Measurements from ENCODE around the gene COL24A1. TPM values are rescaled to one million over a fixed set of nuclear protein-coding genes. Genes with fewer than 3 reads are reported as not detected.

COL24A1 gene
- total and polyA plus RNA-seq, 2 of the 8 experiments (the other 6 are each of a cell fraction or from before 2014, with no cell fraction given), result 0.23 to 1.1 TPM

DNA sequence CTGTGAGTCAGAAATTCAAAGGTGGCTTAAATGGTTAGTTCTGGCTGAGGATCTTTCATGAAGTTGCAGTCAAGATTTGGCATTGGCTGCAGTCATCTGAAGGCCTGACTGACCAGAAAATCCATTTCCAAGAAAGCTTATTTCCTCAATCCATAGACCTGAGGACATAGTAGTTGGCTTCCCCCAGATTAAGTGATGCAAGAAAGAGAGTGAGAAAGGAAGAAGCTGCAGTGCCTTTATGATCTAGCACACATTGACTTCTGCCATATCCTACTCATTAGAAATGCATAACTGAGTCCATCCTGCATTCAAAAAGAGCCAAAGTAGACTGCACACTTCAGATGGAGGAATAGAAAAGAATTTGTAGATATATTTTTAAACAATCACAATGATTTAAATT, 222.6 kb downstream of the COL24A1 start:
- POLR2A ChIA-PET (ENCODE audit: partially characterized antibody), result no interaction called here

More for the DNA sequence above, 222.6 kb downstream of the COL24A1 start:
- Histone ChIP-seq H2AK5ac (ENCODE audit: low read depth, low read length) (no peak overlapping the region), H2AFZ (ENCODE audit: low read length) (no peak overlapping the region), H3K4me3 (ENCODE audit: extremely low read depth in 1 of 4, insufficient read depth in 2 of 4, low read depth in 3 of 4, low read length in 4 of 4) (no peak overlapping the region), H4K91ac (replicated peaks; ENCODE audit: insufficient read length, low read length) (no peak overlapping the region), H2BK15ac (ENCODE audit: low read length) (no peak overlapping the region), H2BK20ac (ENCODE audit: low read length) (no peak overlapping the region), H4K5ac (ENCODE audit: insufficient read length, low read depth, low read length) (no peak overlapping the region), H3K9me3 (ENCODE audit: insufficient read depth in 2 of 2, low read depth in 1 of 2, low read length in 1 of 2) (no peaks in the 10 kb centered on the region), H3K23me2 (ENCODE audit: low read depth, low read length) (no peaks in the 10 kb centered on the region), H3K27ac (ENCODE audit: low read depth, low read length) (no peak overlapping the region), H3K4me1 (replicated peaks in 1 of 4; ENCODE audit: control insufficient read depth in 3 of 4, insufficient read depth in 4 of 4, low read length in 3 of 4) (no peaks in the 10 kb centered on the region), H2BK120ac (replicated peaks; ENCODE audit: low read depth, low read length) (no peak overlapping the region), H3K79me2 (ENCODE audit: control insufficient read depth in 1 of 2, insufficient read depth in 2 of 2, low read length in 2 of 2) (no peaks in the 10 kb centered on the region), H3K56ac (replicated peaks; ENCODE audit: insufficient read length, low read depth, low read length) (no peak overlapping the region), H3K79me1 (ENCODE audit: low read depth, low read length) (no peaks in the 10 kb centered on the region), H3K18ac (ENCODE audit: extremely low read depth, low read length) (no peak overlapping the region), H3K36me3 (ENCODE audit: control insufficient read depth in 2 of 4, insufficient read depth in 4 of 4, low read length in 3 of 4) (no peaks in the 10 kb centered on the region), H3K23ac (ENCODE audit: insufficient read length) (no peak overlapping the region), H3K27me3 (replicated peaks in 1 of 4; ENCODE audit: control insufficient read depth in 3 of 4, extremely low read depth in 1 of 4, insufficient read depth in 3 of 4, low read length in 3 of 4) (no peaks in the 10 kb centered on the region), H2BK12ac (ENCODE audit: low read depth, low read length) (no peak overlapping the region), H2BK5ac (ENCODE audit: low read depth, low read length) (no peak overlapping the region), H4K20me1 (replicated peaks in 1 of 2; ENCODE audit: control insufficient read depth in 1 of 2, insufficient read depth in 2 of 2, low read length in 2 of 2) (no peaks in the 10 kb centered on the region), H3K9ac (replicated peaks in 1 of 4; ENCODE audit: extremely low read depth in 1 of 4, low read depth in 3 of 4, low read length in 3 of 4) (no peak overlapping the region), H3K14ac (ENCODE audit: insufficient read length) (no peak overlapping the region), H4K8ac (ENCODE audit: extremely low read depth, insufficient read depth, low read length) (no peak overlapping the region), H3K4me2 (ENCODE audit: insufficient read depth in 1 of 2, low read depth in 2 of 2, low read length in 2 of 2) (no peak overlapping the region), H3K4ac (replicated peaks; ENCODE audit: insufficient read length, low read depth, low read length) (no peak overlapping the region)
- CTCF ChIA-PET (ENCODE audit: partially characterized antibody), result no interaction called here
- FAIRE-seq (no peak), DNase-seq (ENCODE audit: low read depth in 1 of 2, low spot score in 2 of 2) (no peak)
- no peak for TF ChIP-seq CHD1 (IDR thresholded peaks at IDR 0.05; ENCODE audit: low read depth, low read length)
- TF ChIP-seq, protein P1, sequence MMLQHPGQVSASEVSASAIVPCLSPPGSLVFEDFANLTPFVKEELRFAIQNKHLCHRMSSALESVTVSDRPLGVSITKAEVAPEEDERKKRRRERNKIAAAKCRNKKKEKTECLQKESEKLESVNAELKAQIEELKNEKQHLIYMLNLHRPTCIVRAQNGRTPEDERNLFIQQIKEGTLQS (IDR thresholded peaks at IDR 0.05; ENCODE audit: insufficient read depth, low read depth, low read length), result no peak
- TF ChIP-seq SP2 (IDR thresholded peaks at IDR 0.05; ENCODE audit: low read length), result no peak
- no peak for TF ChIP-seq RFX5 (IDR thresholded peaks at IDR 0.05; ENCODE audit: borderline replicate concordance, low read depth, low read length)
- TF ChIP-seq HDAC2 (IDR thresholded peaks at IDR 0.05; ENCODE audit: borderline replicate concordance in 1 of 2, low read depth in 2 of 2, low read length in 2 of 2), result no peak
- TF ChIP-seq CBX5 (IDR thresholded peaks at IDR 0.05; ENCODE audit: low read depth, low read length), result no peak

All from H1 (cell line).